B cell (primary cell): ENCODE results near the gene FHIT. TPM values are rescaled to one million over a fixed set of nuclear protein-coding genes. Genes with fewer than 3 reads are reported as not detected.

ENCODE experiments used
- ATAC-seq: fragments of 200-7000 bp; cut with Tn5 transposase; one replicate; pipeline ENCODE4 v1.10.0; 2021; ENCODE audit warnings: low read depth, mild to moderate bottlenecking, moderate number of reproducible peaks, moderate library complexity
- CTCF ChIA-PET: fragments of 350-600 bp; sonication (Branson Sonifier 250); formaldehyde crosslinking; loops from one replicate; lab custom pipeline; 2021; ENCODE audit warnings: antibody characterized with exemption, inconsistent platforms; lab: Charles Lee
- POLR2A ChIA-PET: fragments of 350-600 bp; sonication (Branson Sonifier 250); formaldehyde crosslinking; loops from one replicate; lab custom pipeline; 2021; ENCODE audit warnings: antibody characterized with exemption; lab: Charles Lee
- DNase-seq: peaks from one replicate; pipeline ENCODE4 v3.0.0; 2013
- H2AFZ ChIP-seq: 2 replicates; pipeline ENCODE4 v1.6.1; 2012; ENCODE audit warnings: mild to moderate bottlenecking, low read depth, low read length; ENCODE audit not compliant: insufficient read depth, poor library complexity, severe bottlenecking
- H3K27ac ChIP-seq, 2 donors: 1 replicate in 1 of 2; 2 replicates in 1 of 2; pipeline ENCODE4 v1.5.1; 2012 to 2013; ENCODE audit warnings: low read length in 2 of 2, mild to moderate bottlenecking in 2 of 2, moderate library complexity in 1 of 2
- H3K27me3 ChIP-seq, 4 experiments: fragments of 200-600 bp in 1 of 4; sonication (generic) in 1 of 4; replicated peaks in 1 of 4; 1 replicate in 2 of 4; 2 replicates in 2 of 4; pipeline versions ENCODE4 v1.6.1 to v1.7.0; 2013 to 2016; ENCODE audit warnings: low read length in 3 of 4, mild to moderate bottlenecking in 2 of 4, mixed read lengths in 1 of 4, moderate library complexity in 1 of 4; ENCODE audit not compliant: insufficient read depth in 4 of 4, control insufficient read depth in 3 of 4; ENCODE audit errors: control extremely low read depth in 1 of 4
- H3K36me3 ChIP-seq, 2 experiments: replicated peaks in 1 of 2; 1 replicate in 1 of 2; 2 replicates in 1 of 2; pipeline versions ENCODE4 v1.6.1 to v1.7.1; 2013; ENCODE audit warnings: low read length in 1 of 2; ENCODE audit not compliant: insufficient read depth in 2 of 2, control insufficient read depth in 1 of 2; ENCODE audit errors: control extremely low read depth in 1 of 2, extremely low read depth in 1 of 2
- H3K4me1 ChIP-seq, 2 donors: fragments of 200-600 bp in 1 of 2; sonication (generic) in 1 of 2; 1 replicate in 1 of 2; 2 replicates in 1 of 2; pipeline versions ENCODE4 v1.5.1 to v1.6.1; 2013 to 2017; ENCODE audit warnings: low read length in 2 of 2; ENCODE audit not compliant: control insufficient read depth in 2 of 2, insufficient read depth in 2 of 2
- H3K4me2 ChIP-seq: replicated peaks from 2 replicates; pipeline ENCODE3; 2012; ENCODE audit warnings: mild to moderate bottlenecking, low read depth, low read length; ENCODE audit not compliant: poor library complexity, severe bottlenecking
- H3K4me3 ChIP-seq, 5 experiments: fragments of 200-600 bp in 1 of 5; sonication (generic) in 1 of 5; 1 replicate in 3 of 5; 2 replicates in 2 of 5; pipeline versions ENCODE4 v1.5.1 to v1.7.0; 2011 to 2016; ENCODE audit warnings: low read length in 4 of 5, mild to moderate bottlenecking in 4 of 5, low read depth in 2 of 5, control low read depth in 1 of 5, moderate library complexity in 1 of 5; ENCODE audit not compliant: insufficient read depth in 1 of 5; ENCODE audit errors: control extremely low read depth in 1 of 5, extremely low read depth in 1 of 5
- H3K79me2 ChIP-seq: fragments of 200-600 bp; sonication (generic); one replicate; pipeline ENCODE4 v1.6.0; 2016; ENCODE audit warnings: low read length; ENCODE audit not compliant: control insufficient read depth, insufficient read depth
- H3K9ac ChIP-seq: fragments of 200-600 bp; sonication (generic); 2 replicates; pipeline ENCODE4 v1.6.1; 2017; ENCODE audit warnings: mild to moderate bottlenecking, low read length, moderate library complexity
- H3K9me3 ChIP-seq, 3 donors: one replicate each; pipeline versions ENCODE4 v1.6.1 to v1.7.1; 2013; ENCODE audit warnings: low read length in 2 of 3; ENCODE audit not compliant: control insufficient read depth in 2 of 3, insufficient read depth in 1 of 3; ENCODE audit errors: control extremely low read depth in 1 of 3
- H4K20me1 ChIP-seq: 2 replicates; pipeline ENCODE4 v1.6.0; 2012; ENCODE audit warnings: mild to moderate bottlenecking, low read length; ENCODE audit not compliant: insufficient read depth, control insufficient read depth, poor library complexity, severe bottlenecking
- H3K27ac Mint-ChIP-seq: one replicate; pipeline ENCODE4 v1.8.0; 2021; ENCODE audit warnings: mixed read lengths
- H3K27me3 Mint-ChIP-seq: one replicate; pipeline ENCODE4 v1.8.0; 2021; ENCODE audit warnings: mixed read lengths
- H3K4me1 Mint-ChIP-seq: one replicate; pipeline ENCODE4 v1.8.0; 2021; ENCODE audit warnings: mixed read lengths
- H3K4me3 Mint-ChIP-seq: one replicate; pipeline ENCODE4 v1.8.0; 2021; ENCODE audit warnings: mixed read lengths
- H3K9me3 Mint-ChIP-seq: one replicate; pipeline ENCODE4 v1.8.0; 2022; ENCODE audit warnings: mixed read lengths; ENCODE audit not compliant: insufficient read depth
- EZH2 ChIP-seq: IDR thresholded peaks from 2 replicates; pipeline ENCODE4 v1.6.1; 2012; ENCODE audit warnings: borderline replicate concordance, low read depth, mild to moderate bottlenecking, moderate library complexity, low read length; ENCODE audit not compliant: insufficient read depth, poor library complexity, severe bottlenecking
- WGBS: methylation state at CpG from one replicate; pipeline ENCODE4 v1.1.5; 2013; ENCODE audit warnings: missing lambda C conversion rate; ENCODE audit not compliant: insufficient coverage; 5-methylcytosine and 5-hydroxymethylcytosine counted together
- intact Hi-C: fragments of 100-400 bp; cut with micrococcal nuclease; formaldehyde crosslinking; loops from one replicate; pipeline ENCODE4 v1.10.0; 2022
- polyA plus RNA-seq: library from polyadenylated mRNA; depleted of rRNA; stranded (reverse); fragments of >200 nt; gene quantifications from 2 replicates; pipeline ENCODE4 v1.2.3, GENCODE V29; 2012
- total RNA-seq, 2 donors: library from RNA; stranded (reverse); fragments of 120-200 nt in 1 of 2; gene quantifications; 1 replicate in 1 of 2; 2 replicates in 1 of 2; pipeline versions ENCODE4 v1.2.3 to v1.2.4, GENCODE V29; 2013 to 2022
- TF ChIP-seq, protein P1 (sequence below): fragments of 200-600 bp; IDR thresholded peaks from one replicate; pipeline ENCODE4 v1.8.0; 2022; ENCODE audit warnings: antibody characterized with exemption, mild to moderate bottlenecking

The FHIT gene
- total and polyA plus RNA-seq, 2 donors (not counting 1 experiment from before 2014, with no cell fraction given): 1.7 to 7.8 TPM

DNA sequence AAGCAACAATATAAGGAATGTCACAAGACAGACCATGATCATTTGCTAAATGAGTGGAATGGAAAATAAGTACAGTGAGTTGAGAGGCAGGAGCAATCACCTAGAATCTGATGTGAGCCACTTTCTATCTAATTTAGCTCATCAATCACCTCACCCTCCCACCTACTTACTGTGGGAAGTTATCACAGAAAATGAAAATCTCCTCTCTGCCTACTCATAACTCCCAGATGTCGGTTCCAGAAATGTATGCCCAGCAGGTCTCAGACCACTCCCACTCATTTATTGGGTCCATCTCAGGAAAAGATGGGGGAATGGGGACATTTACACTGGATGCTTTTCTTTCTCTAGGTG, 270.9 kb downstream of the FHIT start:
- H3K4me3 Mint-ChIP-seq: no peak overlapping the region
- no peaks in the 10 kb centered on the region for H3K9me3 Mint-ChIP-seq
- Histone ChIP-seq H3K79me2 (no peaks in the 10 kb centered on the region), H3K4me3 (no peak overlapping the region), H3K4me2 (no peak overlapping the region), H2AFZ (no peak overlapping the region), H3K27ac (no peak overlapping the region), H3K36me3 (no peaks in the 10 kb centered on the region), H3K4me1 (no peaks in the 10 kb centered on the region), H3K9me3 (no peaks in the 10 kb centered on the region), H4K20me1 (no peaks in the 10 kb centered on the region), H3K9ac (no peak overlapping the region), H3K27me3 (no peaks in the 10 kb centered on the region)
- ChIA-PET POLR2A (no interaction called here), CTCF (no interaction called here)
- no peak for DNase-seq
- no peaks in the 10 kb centered on the region for H3K4me1 Mint-ChIP-seq
- ATAC-seq: no peak
- intact Hi-C loops: no loop called here
- H3K27me3 Mint-ChIP-seq: no peaks in the 10 kb centered on the region
- WGBS: no CpG with 5 or more reads among the region's 1 CpG
- H3K27ac Mint-ChIP-seq: no peak overlapping the region
- no peak for TF ChIP-seq EZH2
- TF ChIP-seq, protein P1, sequence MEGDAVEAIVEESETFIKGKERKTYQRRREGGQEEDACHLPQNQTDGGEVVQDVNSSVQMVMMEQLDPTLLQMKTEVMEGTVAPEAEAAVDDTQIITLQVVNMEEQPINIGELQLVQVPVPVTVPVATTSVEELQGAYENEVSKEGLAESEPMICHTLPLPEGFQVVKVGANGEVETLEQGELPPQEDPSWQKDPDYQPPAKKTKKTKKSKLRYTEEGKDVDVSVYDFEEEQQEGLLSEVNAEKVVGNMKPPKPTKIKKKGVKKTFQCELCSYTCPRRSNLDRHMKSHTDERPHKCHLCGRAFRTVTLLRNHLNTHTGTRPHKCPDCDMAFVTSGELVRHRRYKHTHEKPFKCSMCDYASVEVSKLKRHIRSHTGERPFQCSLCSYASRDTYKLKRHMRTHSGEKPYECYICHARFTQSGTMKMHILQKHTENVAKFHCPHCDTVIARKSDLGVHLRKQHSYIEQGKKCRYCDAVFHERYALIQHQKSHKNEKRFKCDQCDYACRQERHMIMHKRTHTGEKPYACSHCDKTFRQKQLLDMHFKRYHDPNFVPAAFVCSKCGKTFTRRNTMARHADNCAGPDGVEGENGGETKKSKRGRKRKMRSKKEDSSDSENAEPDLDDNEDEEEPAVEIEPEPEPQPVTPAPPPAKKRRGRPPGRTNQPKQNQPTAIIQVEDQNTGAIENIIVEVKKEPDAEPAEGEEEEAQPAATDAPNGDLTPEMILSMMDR: no peak

DNA sequence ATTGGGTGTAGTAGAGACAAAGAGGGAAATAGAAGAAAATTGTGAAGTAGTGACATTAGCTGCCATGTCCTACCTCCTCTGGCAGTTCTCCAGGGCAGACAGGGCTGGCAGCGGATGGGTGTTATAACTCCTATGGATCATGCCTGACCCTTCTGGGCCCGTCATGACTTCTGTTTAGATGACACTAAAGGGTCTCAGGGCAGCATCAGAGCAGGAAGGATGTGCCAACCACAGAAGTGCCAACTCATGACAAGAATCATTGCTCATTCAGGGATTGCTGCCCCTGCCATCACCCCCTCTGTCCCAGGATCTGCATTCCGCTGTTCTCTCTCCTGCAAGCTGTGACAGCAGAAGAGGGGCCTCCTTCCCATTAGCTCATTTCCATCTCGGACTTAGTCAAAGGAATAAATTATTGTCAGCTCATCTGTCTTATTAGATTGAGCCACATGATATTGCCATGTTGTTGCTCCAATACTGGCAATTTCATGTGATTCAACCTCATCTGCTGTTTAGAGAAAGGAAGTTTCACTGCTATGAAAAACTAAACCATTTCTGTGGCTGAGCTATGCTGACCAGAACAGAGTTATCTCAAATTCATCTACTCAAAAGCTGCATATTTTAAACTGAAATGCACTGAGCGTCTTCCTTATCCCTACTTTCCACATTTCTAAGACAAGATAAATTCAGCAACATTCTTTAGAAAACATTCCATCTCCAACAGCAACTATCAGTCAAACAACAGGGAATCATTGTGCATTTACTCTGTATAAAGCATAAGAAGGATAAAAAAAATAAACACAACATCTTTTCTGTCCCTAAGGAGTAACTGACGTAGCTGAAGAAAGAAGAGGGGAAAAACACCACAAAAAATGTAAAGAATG, 271.6 kb downstream of the FHIT start:
- Histone ChIP-seq H3K27ac (no peak overlapping the region), H3K79me2 (no peaks in the 10 kb centered on the region), H3K9me3 (no peaks in the 10 kb centered on the region), H2AFZ (no peak overlapping the region), H3K4me1 (no peaks in the 10 kb centered on the region), H3K4me3 (no peak overlapping the region), H3K36me3 (no peaks in the 10 kb centered on the region), H3K27me3 (no peaks in the 10 kb centered on the region), H3K9ac (no peak overlapping the region), H3K4me2 (no peak overlapping the region), H4K20me1 (no peaks in the 10 kb centered on the region)
- H3K27me3 Mint-ChIP-seq: no peaks in the 10 kb centered on the region
- no peak overlapping the region for H3K27ac Mint-ChIP-seq
- 72% methylated on average over 3 of the region's 6 CpGs for WGBS
- intact Hi-C loops: no loop called here
- CTCF ChIA-PET: interaction anchor here (0.7 kb wide), 1 partner anchor 923 kb away, joined by 3 read pairs; no protein-coding TSS in a partner anchor
- H3K4me3 Mint-ChIP-seq: no peak overlapping the region
- POLR2A ChIA-PET: no interaction called here
- TF ChIP-seq EZH2: no peak
- TF ChIP-seq, protein P1: no peak
- H3K4me1 Mint-ChIP-seq: no peaks in the 10 kb centered on the region
- ATAC-seq (no peak), DNase-seq (no peak)
- H3K9me3 Mint-ChIP-seq: no peaks in the 10 kb centered on the region
